ENCODE results near the gene MIPOL1. TPM values are rescaled to one million over a fixed set of nuclear protein-coding genes. Genes with fewer than 3 reads are reported as not detected.

Gene MIPOL1
- total and polyA plus RNA-seq, 2 of the 13 experiments (the other 11 are each of a cell fraction or from before 2014, with no cell fraction given), result 8.6 to 34.2 TPM

GRCh38 chr14:37329189-37330001 is 131.7 kb downstream of the MIPOL1 start (continued):
- TF ChIP-seq ZBTB40 (IDR thresholded peaks at IDR 0.05) (no peak), ZBTB40 (CRISPR knock-in tag; IDR thresholded peaks at IDR 0.05) (no peak), FOXP1 (IDR thresholded peaks at IDR 0.05) (peak; percentile 40; the same call in 1 of the 2 replicates), FOXP1 (CRISPR knock-in tag; IDR thresholded peaks at IDR 0.05) (peak; percentile 97), SOX13 (IDR thresholded peaks at IDR 0.05) (no peak), SOX13 (CRISPR knock-in tag; conservative IDR thresholded peaks at IDR 0.05 in 1 of 2, IDR thresholded peaks at IDR 0.05 in 1 of 2) (peak in 1 of 2 experiments; percentile 81; a peak in 2 of 4 replicates), TFDP1 (CRISPR knock-in tag; IDR thresholded peaks at IDR 0.05; ENCODE audit: borderline replicate concordance) (no peak), NCOA1 (CRISPR knock-in tag; IDR thresholded peaks at IDR 0.05) (no peak), MAFF (IDR thresholded peaks at IDR 0.05; ENCODE audit: low read depth, low read length) (0 out of 2 replicates have a peak, but pooled peaks have one; percentile 5), MIER3 (CRISPR knock-in tag; IDR thresholded peaks at IDR 0.05; ENCODE audit: borderline replicate concordance) (peak; percentile 67; the same call in 1 of the 2 replicates), E2F1 (CRISPR knock-in tag; IDR thresholded peaks at IDR 0.05) (peak; percentile 78; the same call in 1 of the 2 replicates), RAD51 (IDR thresholded peaks at IDR 0.05; ENCODE audit: borderline replicate concordance) (no peak), TSC22D2 (CRISPR knock-in tag; IDR thresholded peaks at IDR 0.05; ENCODE audit: borderline replicate concordance) (0 out of 2 replicates have a peak, but pooled peaks have one; percentile 12), GZF1 (CRISPR knock-in tag; IDR thresholded peaks at IDR 0.05) (no peak), SETDB1 (CRISPR knock-in tag; IDR thresholded peaks at IDR 0.05; ENCODE audit: borderline replicate concordance) (no peak), ZNF224 (CRISPR knock-in tag; IDR thresholded peaks at IDR 0.05) (no peak), CC2D1A (CRISPR knock-in tag; IDR thresholded peaks at IDR 0.05) (peak; percentile 72; the same call in 1 of the 2 replicates), SKI (IDR thresholded peaks at IDR 0.05; ENCODE audit: partially characterized antibody) (peak; percentile 53), POLR2AphosphoS5 (IDR thresholded peaks at IDR 0.05; ENCODE audit: low read depth, low read length) (no peak), RARA (CRISPR knock-in tag; IDR thresholded peaks at IDR 0.05) (peak; percentile 86)
